PC-3 (cell line): Measurements from ENCODE around the gene AACS.

Experiments
- EZH2 ChIP-seq: fragments of 300-600 bp; sonication (generic); IDR thresholded peaks from one replicate; pipeline ENCODE4 v1.6.1; 2017; ENCODE audit warnings: antibody characterized with exemption, mild to moderate bottlenecking, low read length; ENCODE audit not compliant: unreplicated experiment
- EZH2phosphoT487 ChIP-seq: fragments of 300-600 bp; sonication (generic); IDR thresholded peaks from 2 replicates; pipeline ENCODE4 v1.6.1; 2018; ENCODE audit warnings: mild to moderate bottlenecking, antibody characterized with exemption, low read length, borderline replicate concordance
- TF ChIP-seq, protein P1 (sequence below): fragments of 300-600 bp; sonication (generic); conservative IDR thresholded peaks from 2 replicates; pipeline ENCODE4 v1.5.1; 2017; ENCODE audit warnings: antibody characterized with exemption, low read depth, mild to moderate bottlenecking, low read length

DNA sequence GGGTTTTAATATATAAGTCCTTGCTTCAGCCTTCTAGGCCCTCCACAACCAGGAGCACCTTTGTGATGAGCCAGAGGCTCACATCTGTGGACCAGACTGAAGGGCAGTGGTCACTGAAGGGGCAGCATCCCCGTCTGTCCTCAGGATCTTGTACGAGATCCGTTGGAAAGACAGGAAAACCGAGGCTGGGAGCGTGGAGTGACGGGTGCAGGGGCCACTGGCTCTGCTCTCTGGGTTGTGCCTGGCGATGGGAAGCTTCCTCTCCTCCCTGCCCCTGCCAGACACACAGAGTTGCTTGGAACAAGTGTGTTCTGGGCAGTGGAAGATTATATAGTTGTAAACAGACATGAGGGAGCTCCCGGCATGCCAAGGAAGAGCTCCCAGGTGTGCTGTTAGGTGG lies 48.0 kb downstream of the AACS start:
- TF ChIP-seq EZH2 (no peak), EZH2phosphoT487 (no peak)
- TF ChIP-seq, protein P1, sequence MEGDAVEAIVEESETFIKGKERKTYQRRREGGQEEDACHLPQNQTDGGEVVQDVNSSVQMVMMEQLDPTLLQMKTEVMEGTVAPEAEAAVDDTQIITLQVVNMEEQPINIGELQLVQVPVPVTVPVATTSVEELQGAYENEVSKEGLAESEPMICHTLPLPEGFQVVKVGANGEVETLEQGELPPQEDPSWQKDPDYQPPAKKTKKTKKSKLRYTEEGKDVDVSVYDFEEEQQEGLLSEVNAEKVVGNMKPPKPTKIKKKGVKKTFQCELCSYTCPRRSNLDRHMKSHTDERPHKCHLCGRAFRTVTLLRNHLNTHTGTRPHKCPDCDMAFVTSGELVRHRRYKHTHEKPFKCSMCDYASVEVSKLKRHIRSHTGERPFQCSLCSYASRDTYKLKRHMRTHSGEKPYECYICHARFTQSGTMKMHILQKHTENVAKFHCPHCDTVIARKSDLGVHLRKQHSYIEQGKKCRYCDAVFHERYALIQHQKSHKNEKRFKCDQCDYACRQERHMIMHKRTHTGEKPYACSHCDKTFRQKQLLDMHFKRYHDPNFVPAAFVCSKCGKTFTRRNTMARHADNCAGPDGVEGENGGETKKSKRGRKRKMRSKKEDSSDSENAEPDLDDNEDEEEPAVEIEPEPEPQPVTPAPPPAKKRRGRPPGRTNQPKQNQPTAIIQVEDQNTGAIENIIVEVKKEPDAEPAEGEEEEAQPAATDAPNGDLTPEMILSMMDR: no peak
